ENCODE results near the gene ESYT2.
"Not testable (repeated sequence)": the region's sequence is repeated elsewhere in the genome, so short reads cannot be mapped to it uniquely, and the experiment has no call there.

Gene ESYT2, protein sequence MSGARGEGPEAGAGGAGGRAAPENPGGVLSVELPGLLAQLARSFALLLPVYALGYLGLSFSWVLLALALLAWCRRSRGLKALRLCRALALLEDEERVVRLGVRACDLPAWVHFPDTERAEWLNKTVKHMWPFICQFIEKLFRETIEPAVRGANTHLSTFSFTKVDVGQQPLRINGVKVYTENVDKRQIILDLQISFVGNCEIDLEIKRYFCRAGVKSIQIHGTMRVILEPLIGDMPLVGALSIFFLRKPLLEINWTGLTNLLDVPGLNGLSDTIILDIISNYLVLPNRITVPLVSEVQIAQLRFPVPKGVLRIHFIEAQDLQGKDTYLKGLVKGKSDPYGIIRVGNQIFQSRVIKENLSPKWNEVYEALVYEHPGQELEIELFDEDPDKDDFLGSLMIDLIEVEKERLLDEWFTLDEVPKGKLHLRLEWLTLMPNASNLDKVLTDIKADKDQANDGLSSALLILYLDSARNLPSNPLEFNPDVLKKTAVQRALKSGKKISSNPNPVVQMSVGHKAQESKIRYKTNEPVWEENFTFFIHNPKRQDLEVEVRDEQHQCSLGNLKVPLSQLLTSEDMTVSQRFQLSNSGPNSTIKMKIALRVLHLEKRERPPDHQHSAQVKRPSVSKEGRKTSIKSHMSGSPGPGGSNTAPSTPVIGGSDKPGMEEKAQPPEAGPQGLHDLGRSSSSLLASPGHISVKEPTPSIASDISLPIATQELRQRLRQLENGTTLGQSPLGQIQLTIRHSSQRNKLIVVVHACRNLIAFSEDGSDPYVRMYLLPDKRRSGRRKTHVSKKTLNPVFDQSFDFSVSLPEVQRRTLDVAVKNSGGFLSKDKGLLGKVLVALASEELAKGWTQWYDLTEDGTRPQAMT

DNA sequence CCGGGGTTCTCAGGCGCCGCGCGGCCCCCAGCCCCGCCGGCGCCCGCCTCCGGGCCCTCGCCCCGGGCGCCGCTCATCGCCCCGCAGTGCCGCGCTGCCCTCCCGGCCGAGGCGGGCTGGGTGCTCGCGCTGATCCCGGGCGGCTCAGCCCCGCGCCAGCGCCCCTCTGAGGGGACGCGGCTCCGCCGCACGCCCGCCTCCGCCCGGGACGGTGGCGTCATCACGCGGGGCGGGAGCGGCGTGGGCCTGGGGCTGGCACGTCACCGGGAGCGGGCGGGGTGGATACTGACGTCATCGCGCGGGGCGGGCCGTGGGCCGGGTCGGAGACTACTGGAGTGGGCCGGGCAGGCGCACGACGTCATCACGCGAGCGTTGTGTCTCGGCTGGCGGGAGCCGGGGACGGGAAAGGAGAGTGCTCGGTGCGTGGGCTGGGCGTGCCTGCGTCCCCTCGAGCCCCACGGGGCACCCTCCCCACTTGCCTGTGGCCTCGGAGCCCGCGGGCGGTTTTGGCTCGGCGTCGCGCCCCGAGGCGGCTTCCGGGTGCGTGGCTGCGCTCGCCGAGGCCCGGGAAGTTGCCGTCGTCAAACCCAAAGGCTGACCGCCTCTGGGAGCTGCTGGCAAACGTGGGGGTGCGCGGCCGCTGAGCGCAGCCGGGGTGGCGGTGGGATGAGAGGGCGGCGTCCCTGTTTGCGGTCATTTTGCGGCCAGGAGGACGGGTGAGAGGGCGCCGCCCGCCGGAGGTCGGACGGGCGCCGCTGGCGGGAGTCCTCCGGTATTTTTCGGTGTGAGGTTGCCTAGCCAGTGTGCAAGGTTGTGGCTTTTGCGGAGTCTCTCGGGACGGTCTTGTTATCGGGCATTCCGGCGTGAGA lies at the start of gene ESYT2:
Gene ESYT2 (minus strand): TSS at position 168 of the 869 bp plus-strand sequence. CDS start 91 bp downstream, at position 77.
- DNase-seq = peak; percentile 95

- DNase-seq = not testable (repeated sequence)
These were observed 49.1 kb upstream of the ESYT2 start for GRCh38 chr7:158878151-158879079.

- no peak for DNase-seq
These were observed 47.7 kb upstream of the ESYT2 start for GRCh38 chr7:158876984-158877383.

GRCh38 chr7:158869876-158870275 lies 40.6 kb upstream of the ESYT2 start:
- no peak for DNase-seq

DNA sequence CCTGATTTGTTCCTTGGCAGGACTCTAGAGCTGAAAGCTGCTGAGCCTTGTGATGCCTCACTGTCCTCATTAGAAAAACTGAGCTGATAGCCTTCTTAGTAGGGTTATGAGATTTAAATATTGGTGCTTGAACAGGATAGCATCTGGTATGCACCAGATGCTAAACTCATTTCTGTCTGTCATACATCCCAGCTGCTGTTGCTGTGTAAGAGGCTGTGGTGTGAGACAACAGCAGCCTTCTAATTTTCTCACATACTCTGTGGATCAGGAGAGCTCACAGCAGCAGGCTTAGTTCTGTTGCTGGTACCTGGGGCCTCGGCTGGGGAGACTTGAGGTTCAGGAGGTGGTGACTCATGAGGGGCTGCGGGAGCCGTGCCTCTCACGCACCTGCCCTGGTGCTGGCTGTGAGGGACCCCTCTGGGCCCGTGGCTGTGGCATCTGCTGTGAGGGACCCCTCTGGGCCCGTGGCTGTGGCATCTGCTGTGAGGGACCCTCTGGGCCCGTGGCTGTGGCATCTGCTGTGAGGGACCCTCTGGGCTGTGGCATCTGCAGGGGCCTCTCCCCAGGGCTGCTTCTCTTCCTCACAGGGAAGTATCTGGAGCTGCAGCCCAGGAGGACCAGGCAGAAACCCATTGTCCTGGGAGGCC lies 39.6 kb upstream of the ESYT2 start:
- DNase-seq = no peak

DNA sequence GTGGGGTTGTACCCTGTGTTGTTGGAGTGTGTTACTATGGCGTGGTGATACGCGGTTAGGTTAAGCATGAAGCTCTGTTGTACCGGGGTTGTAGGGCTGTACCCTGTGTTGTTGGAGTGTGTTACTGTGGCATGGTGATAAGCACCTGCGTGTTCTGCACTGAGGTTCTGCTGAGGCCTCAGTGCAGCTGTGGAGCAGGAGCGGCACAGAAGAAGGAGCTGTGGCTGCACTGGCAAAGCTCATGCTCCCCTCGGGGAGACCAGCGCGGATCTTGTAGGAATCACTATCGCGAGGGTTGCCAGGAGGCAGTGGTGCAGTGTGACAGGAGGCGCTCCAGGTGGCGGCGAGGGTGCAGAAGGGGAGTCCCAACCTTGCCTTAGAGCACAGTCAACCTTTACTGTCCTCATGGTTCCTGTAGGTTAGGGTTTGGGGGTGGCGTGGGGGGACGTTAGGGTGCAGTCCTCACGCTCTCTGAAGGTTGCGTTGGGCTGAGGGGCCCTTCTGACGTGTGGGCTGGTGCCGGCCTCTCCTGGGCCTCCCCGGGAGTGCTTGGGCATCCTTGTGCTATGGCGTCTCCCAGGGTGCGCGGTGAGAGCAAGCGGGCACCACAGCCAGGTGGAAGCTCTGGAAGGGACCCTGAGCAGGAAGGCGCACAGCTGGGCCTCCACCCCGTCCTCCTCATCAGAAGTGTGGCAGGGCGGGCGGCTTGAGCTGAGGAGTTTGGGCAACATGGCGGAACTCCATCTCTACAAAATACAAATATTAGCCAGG lies 38.1 kb upstream of the ESYT2 start:
- DNase-seq = no peak

- no peak for DNase-seq
These were observed 36.7 kb upstream of the ESYT2 start for GRCh38 chr7:158865977-158866376.

GRCh38 chr7:158865462-158865922 lies 36.2 kb upstream of the ESYT2 start:
- DNase-seq = no peak

DNA sequence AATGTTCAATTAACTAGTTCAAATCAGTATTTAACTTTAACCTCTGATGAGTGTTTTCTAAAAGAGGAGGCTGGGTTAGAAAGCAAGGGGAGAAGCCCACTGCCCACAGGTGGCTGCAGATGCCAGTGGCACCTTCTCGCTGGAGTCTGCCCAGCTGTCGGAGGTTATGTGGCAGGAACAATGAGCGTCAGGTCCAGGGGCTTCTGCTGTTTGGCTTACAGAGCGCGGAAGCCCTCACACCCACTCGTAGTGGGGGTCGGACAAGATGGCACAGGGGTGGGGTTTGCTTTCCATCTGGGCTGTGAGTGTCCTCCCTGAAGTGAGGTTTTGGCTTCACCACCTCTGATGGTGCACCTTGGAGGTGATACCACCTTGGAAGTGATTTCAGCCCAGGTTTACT lies 35.5 kb upstream of the ESYT2 start:
- DNase-seq = no peak

- DNase-seq = no peak
These were observed 35.2 kb upstream of the ESYT2 start for GRCh38 chr7:158864507-158864820.

DNA sequence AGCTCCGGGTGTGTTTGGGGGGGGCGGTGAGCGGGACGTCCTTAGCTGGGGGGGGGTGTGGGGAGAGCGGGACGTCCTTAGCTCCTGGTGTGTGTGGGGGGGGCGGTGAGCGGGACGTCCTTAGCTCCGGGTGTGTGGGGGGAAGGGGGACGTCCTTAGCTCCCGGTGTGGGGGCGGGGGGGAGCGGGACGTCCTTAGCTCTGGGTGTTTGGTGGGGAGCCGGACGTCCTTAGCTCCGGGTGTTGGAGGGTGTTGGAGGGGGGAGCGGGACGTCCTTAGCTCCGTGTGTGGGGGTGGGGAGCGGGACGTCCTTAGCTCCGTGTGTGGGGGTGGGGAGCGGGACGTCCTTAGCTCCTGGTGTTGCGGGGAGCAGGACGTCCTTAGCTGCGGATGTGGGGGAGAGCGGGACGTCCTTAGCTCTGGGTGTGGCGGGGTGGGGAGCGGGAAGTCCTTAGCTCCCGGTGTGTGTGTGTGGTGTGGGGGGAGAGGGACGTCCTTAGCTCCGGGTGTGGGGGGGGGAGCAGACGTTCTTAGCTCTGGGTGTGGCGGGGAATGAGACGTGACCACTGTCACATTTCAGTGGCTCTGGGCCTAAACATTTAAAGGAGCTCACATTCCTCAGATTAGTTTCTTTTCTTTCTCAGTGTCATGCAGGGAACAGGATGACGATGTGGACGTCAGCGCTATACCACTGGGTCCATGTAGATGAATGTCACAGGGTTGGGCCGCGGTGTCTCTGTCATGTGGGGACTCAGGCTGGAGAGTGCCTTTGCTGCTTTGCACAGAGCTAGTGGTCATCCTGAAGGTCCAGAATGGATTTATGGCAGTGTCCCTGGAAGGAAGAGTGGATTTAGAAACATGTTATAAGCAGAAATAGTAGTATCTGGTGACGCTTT lies 34.5 kb upstream of the ESYT2 start:
- peak; percentile 54 for DNase-seq

DNA sequence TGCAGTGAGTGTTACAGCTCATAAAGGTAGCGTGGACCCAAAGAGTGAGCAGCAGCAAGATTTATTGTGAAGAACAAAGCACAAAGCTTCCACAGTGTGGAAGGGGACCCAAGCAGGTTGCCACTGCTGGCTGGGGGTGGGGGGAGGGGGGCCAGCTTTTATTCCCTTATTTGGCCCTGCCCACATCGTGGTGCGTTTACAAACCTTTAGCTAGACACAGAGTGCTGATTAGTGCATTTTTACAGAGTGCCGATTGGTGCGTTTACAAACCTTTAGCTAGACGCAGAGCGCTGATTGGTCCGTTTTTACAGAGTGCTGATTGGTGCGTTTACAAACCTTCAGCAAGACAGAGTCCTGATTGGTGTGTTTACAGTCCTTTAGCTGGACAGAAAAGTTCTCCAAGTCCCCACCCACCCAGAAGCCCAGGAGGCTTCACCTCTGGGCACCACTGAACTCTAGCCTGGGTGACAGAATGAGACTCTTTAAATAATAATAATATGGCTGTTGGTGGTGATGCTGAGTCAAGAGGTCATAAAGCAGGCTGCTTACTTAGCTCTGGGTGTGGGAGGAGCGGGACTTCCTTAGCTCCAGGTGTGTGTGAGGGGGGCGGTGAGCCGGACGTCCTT lies 33.8 kb upstream of the ESYT2 start:
- DNase-seq = peak; percentile 45

GRCh38 chr7:158861936-158862704 lies 32.8 kb upstream of the ESYT2 start:
- no peak for DNase-seq

GRCh38 chr7:158861004-158861787 lies 31.9 kb upstream of the ESYT2 start:
- no peak for DNase-seq

DNA sequence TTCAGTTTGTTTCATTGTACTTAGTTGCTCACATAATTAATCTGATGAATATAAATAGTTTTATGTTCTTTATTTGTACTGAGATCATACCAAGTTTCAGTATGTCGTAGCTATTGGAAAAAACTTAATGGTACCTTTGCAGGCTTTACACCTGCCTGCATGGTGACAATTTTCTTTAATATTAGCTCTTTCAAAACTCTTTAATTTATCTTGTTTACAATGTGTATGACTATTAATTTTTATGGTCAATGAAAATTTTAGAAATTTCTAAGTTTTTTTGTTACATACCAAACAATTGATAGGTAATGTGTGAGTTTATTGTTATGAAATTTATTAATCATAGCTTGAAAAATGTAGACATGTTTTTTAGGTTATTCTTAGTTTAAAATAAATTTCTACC lies 31.1 kb upstream of the ESYT2 start:
- no peak for DNase-seq

DNA sequence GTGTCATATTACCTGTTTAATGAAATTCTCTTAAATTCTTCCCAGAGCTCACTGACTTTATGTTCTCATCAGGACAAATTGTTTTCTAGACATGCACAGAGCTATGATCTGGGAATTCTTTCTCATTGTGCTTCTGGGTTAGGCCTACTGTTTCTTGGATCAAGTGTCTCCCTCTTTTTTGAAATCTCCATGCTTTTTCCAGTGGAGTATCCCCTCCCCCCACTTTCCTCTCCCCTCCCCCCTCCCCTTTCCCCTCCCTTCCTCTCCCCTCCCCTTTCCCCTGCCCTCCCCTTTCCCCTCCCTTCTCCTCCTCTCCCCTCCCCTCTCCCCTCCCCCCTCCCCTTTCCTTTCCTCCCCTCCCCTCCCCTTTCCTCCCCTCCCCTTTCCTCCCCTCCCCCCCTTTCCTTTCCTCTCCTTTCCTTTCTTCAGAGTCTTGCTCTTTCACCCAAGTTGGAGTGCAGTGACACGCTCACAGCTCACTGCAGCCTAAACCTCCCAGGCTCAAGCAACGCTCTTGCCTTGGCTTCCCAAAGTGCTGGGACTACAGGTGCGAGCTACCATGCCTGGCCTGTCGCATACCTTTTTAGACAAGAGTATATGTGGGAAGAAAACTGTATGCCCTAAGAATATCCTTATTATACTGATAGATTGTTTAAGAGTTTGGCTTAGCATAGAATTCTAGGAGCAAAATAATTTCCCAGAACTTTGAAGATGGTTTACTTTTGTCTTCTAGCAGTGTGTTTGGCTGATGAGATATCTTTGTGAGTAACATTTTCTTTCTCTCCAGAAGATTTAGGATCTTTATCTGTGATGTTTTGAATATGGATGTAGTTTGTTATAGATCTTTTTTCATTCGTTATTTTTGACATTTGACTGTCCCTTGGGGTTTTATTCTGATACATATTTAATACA lies 29.5 kb upstream of the ESYT2 start:
- no peak for DNase-seq
